Neural progenitor cell (in vitro differentiated cells): Measurements from ENCODE around the gene ZGLP1. TPM values are rescaled to one million over a fixed set of nuclear protein-coding genes. Genes with fewer than 3 reads are reported as not detected.
A peak's percentile ranks its signal among the peaks of the same experiment; 100 is the strongest.

Source experiments
- DNase-seq: peaks from one replicate; pipeline ENCODE4 v3.0.0-alpha.2; 2016; ENCODE audit warnings: low spot score
- H2AFZ ChIP-seq: fragments of 200-600 bp; sonication (generic); replicated peaks from 2 replicates; pipeline ENCODE4 v1.6.1; 2016; ENCODE audit warnings: antibody characterized with exemption
- H3F3A ChIP-seq: fragments of 200-600 bp; sonication (generic); 2 replicates; pipeline ENCODE4 v1.6.1; 2016; ENCODE audit warnings: antibody characterized with exemption, low read depth
- H3K27ac ChIP-seq: fragments of 200-600 bp; sonication (generic); 2 replicates; pipeline ENCODE4 v1.5.1; 2016; ENCODE audit warnings: mild to moderate bottlenecking
- H3K27me3 ChIP-seq: fragments of 200-600 bp; sonication (generic); 2 replicates; pipeline ENCODE4 v1.6.1; 2016; ENCODE audit warnings: mild to moderate bottlenecking, moderate library complexity
- H3K36me3 ChIP-seq: fragments of 200-600 bp; sonication (generic); 2 replicates; pipeline ENCODE4 v1.5.1; 2016
- H3K4me1 ChIP-seq: fragments of 200-600 bp; sonication (generic); 2 replicates; pipeline ENCODE4 v1.6.1; 2016; ENCODE audit warnings: mixed run types
- H3K4me2 ChIP-seq: fragments of 200-600 bp; sonication (generic); 2 replicates; pipeline ENCODE4 v1.6.1; 2016
- H3K4me3 ChIP-seq: fragments of 200-600 bp; sonication (generic); 2 replicates; pipeline ENCODE4 v1.5.1; 2016
- H3K79me2 ChIP-seq: fragments of 200-600 bp; sonication (generic); 2 replicates; pipeline ENCODE4 v1.6.1; 2016; ENCODE audit warnings: low read depth
- H3K9ac ChIP-seq: fragments of 200-600 bp; sonication (generic); 2 replicates; pipeline ENCODE4 v1.6.1; 2016
- H3K9me3 ChIP-seq: fragments of 200-600 bp; sonication (generic); 2 replicates; pipeline ENCODE4 v1.5.1; 2016; ENCODE audit warnings: low read depth
- H4K20me1 ChIP-seq: fragments of 200-600 bp; sonication (generic); 2 replicates; pipeline ENCODE4 v1.6.1; 2016; ENCODE audit warnings: low read depth
- H3K27ac Mint-ChIP-seq: 3 replicates; pipeline ENCODE4 v1.8.0; 2021; ENCODE audit warnings: mixed read lengths
- H3K27me3 Mint-ChIP-seq: 2 replicates; pipeline ENCODE4 v1.8.0; 2022; ENCODE audit warnings: low read depth, mild to moderate bottlenecking, inconsistent platforms, moderate library complexity, mixed read lengths; ENCODE audit not compliant: insufficient read depth
- H3K36me3 Mint-ChIP-seq: 3 replicates; pipeline ENCODE4 v1.8.0; 2021; ENCODE audit warnings: mixed read lengths
- H3K4me1 Mint-ChIP-seq: 3 replicates; pipeline ENCODE4 v1.8.0; 2021; ENCODE audit warnings: mixed read lengths
- H3K4me3 Mint-ChIP-seq: 3 replicates; pipeline ENCODE4 v1.8.0; 2021; ENCODE audit warnings: mild to moderate bottlenecking, moderate library complexity, mixed read lengths
- H3K9me3 Mint-ChIP-seq: 3 replicates; pipeline ENCODE4 v1.8.0; 2020; ENCODE audit warnings: mixed read lengths
- EZH2 ChIP-seq: fragments of 200-600 bp; sonication (generic); IDR thresholded peaks from 2 replicates; pipeline ENCODE4 v1.6.1; 2017; ENCODE audit warnings: antibody characterized with exemption, mild to moderate bottlenecking, moderate library complexity
- EZH2phosphoT487 ChIP-seq: fragments of 200-600 bp; sonication (generic); IDR thresholded peaks from 2 replicates; pipeline ENCODE4 v1.6.1; 2017; ENCODE audit warnings: antibody characterized with exemption
- total RNA-seq: library from RNA; depleted of rRNA; stranded (reverse); fragments of >200 nt; gene quantifications from 2 replicates; pipeline ENCODE4 v1.2.3, GENCODE V29; 2015; ENCODE audit warnings: low replicate concordance
- TF ChIP-seq, protein P1 (sequence below): fragments of 200-600 bp; sonication (generic); IDR thresholded peaks from 2 replicates; pipeline ENCODE4 v1.5.1; 2017; ENCODE audit warnings: antibody characterized with exemption, mild to moderate bottlenecking

Gene ZGLP1
- total RNA-seq, 1 donor from 2014 or later: 2.4 TPM

DNA sequence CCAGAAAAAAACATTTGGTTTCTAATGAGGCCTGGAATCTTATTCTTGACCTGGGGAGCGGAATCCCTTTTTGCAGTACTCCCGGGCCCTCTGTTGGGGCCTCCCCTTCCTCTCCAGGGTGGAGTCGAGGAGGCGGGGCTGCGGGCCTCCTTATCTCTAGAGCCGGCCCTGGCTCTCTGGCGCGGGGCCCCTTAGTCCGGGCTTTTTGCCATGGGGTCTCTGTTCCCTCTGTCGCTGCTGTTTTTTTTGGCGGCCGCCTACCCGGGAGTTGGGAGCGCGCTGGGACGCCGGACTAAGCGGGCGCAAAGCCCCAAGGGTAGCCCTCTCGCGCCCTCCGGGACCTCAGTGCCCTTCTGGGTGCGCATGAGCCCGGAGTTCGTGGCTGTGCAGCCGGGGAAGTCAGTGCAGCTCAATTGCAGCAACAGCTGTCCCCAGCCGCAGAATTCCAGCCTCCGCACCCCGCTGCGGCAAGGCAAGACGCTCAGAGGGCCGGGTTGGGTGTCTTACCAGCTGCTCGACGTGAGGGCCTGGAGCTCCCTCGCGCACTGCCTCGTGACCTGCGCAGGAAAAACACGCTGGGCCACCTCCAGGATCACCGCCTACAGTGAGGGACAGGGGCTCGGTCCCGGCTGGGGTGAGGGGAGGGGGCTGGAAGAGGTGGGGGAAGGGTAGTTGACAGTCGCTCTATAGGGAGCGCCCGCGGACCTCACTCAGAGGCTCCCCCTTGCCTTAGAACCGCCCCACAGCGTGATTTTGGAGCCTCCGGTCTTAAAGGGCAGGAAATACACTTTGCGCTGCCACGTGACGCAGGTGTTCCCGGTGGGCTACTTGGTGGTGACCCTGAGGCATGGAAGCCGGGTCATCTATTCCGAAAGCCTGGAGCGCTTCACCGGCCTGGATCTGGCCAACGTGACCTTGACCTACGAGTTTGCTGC, 22.5 kb downstream of the ZGLP1 start, which contains the start of gene ICAM4:
Gene ICAM4, plus strand, starts transcription at position 153 of the 935 bp plus-strand sequence. Its CDS starts 58 bp downstream, at position 211.
- Histone ChIP-seq H3K4me2 (peak within 1 kb of the TSS; percentile 78), H3K79me2 (no peaks in the 10 kb centered on the region), H3K9ac (no peak within 1 kb of the TSS), H3K36me3 (no peaks in the 10 kb centered on the region), H3K27ac (no peak within 1 kb of the TSS), H3K27me3 (peaks cover 72% of the 10 kb centered on the region), H3K4me1 (peaks cover 14% of the 10 kb centered on the region), H2AFZ (peak within 1 kb of the TSS; percentile 53), H3K4me3 (peak within 1 kb of the TSS; percentile 39), H3K9me3 (no peaks in the 10 kb centered on the region), H4K20me1 (peaks cover 32% of the 10 kb centered on the region), H3F3A (peaks cover 48% of the 10 kb centered on the region)
- Mint-ChIP-seq H3K4me1 (peaks cover 15% of the 10 kb centered on the region), H3K9me3 (peaks cover 3% of the 10 kb centered on the region), H3K36me3 (no peaks in the 10 kb centered on the region), H3K4me3 (peak within 1 kb of the TSS; percentile 43), H3K27ac (no peak within 1 kb of the TSS), H3K27me3 (peaks cover 73% of the 10 kb centered on the region)
- DNase-seq: peak; percentile 78
- peak; percentile 66 for TF ChIP-seq EZH2phosphoT487
- TF ChIP-seq, protein P1, sequence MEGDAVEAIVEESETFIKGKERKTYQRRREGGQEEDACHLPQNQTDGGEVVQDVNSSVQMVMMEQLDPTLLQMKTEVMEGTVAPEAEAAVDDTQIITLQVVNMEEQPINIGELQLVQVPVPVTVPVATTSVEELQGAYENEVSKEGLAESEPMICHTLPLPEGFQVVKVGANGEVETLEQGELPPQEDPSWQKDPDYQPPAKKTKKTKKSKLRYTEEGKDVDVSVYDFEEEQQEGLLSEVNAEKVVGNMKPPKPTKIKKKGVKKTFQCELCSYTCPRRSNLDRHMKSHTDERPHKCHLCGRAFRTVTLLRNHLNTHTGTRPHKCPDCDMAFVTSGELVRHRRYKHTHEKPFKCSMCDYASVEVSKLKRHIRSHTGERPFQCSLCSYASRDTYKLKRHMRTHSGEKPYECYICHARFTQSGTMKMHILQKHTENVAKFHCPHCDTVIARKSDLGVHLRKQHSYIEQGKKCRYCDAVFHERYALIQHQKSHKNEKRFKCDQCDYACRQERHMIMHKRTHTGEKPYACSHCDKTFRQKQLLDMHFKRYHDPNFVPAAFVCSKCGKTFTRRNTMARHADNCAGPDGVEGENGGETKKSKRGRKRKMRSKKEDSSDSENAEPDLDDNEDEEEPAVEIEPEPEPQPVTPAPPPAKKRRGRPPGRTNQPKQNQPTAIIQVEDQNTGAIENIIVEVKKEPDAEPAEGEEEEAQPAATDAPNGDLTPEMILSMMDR: no peak
- peak; percentile 85 for TF ChIP-seq EZH2

GRCh38 chr19:10285393-10285792, 24.2 kb downstream of the ZGLP1 start:
- H3K27ac Mint-ChIP-seq: no peak overlapping the region

DNA sequence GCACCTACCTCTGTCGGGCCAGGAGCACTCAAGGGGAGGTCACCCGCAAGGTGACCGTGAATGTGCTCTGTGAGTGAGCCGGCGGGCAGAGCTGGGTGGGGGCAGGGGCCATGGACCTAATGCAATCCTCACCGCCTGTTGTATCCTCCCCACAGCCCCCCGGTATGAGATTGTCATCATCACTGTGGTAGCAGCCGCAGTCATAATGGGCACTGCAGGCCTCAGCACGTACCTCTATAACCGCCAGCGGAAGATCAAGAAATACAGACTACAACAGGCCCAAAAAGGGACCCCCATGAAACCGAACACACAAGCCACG, 24.7 kb downstream of the ZGLP1 start:
- Histone ChIP-seq H3K27me3 (peaks cover 50% of the 10 kb centered on the region), H3K4me2 (no peak overlapping the region), H2AFZ (no peak overlapping the region), H3K9ac (no peak overlapping the region), H3F3A (peaks cover 29% of the 10 kb centered on the region), H3K36me3 (no peaks in the 10 kb centered on the region), H3K9me3 (no peaks in the 10 kb centered on the region), H3K4me3 (no peak overlapping the region), H3K4me1 (peaks cover 5% of the 10 kb centered on the region), H3K79me2 (no peaks in the 10 kb centered on the region), H3K27ac (no peak overlapping the region), H4K20me1 (peaks cover 11% of the 10 kb centered on the region)
- Mint-ChIP-seq H3K4me1 (peaks cover 6% of the 10 kb centered on the region), H3K4me3 (no peak overlapping the region), H3K27ac (no peak overlapping the region), H3K27me3 (peaks cover 58% of the 10 kb centered on the region), H3K36me3 (no peaks in the 10 kb centered on the region), H3K9me3 (peaks cover 3% of the 10 kb centered on the region)
- no peak for DNase-seq
- TF ChIP-seq EZH2 (no peak), EZH2phosphoT487 (no peak)
- TF ChIP-seq, protein P1: no peak

More at GRCh38 chr19:10285393-10285792, 24.2 kb downstream of the ZGLP1 start:
- Mint-ChIP-seq H3K4me3 (peak overlapping the region; percentile 15), H3K27me3 (peaks cover 61% of the 10 kb centered on the region), H3K36me3 (no peaks in the 10 kb centered on the region), H3K9me3 (peaks cover 3% of the 10 kb centered on the region), H3K4me1 (peaks cover 8% of the 10 kb centered on the region)
- Histone ChIP-seq H3K79me2 (no peaks in the 10 kb centered on the region), H3K4me3 (no peak overlapping the region), H3K27ac (no peak overlapping the region), H3K36me3 (no peaks in the 10 kb centered on the region), H3K4me1 (peaks cover 5% of the 10 kb centered on the region), H3K4me2 (no peak overlapping the region), H3K9me3 (no peaks in the 10 kb centered on the region), H2AFZ (no peak overlapping the region), H3K27me3 (peaks cover 55% of the 10 kb centered on the region), H4K20me1 (peaks cover 15% of the 10 kb centered on the region), H3K9ac (no peak overlapping the region), H3F3A (peaks cover 31% of the 10 kb centered on the region)
- no peak for DNase-seq
- TF ChIP-seq EZH2 (no peak), EZH2phosphoT487 (no peak)
- TF ChIP-seq, protein P1: no peak
